ENCODE data around the gene OR8D1.
"Not testable (repeated sequence)": the region's sequence is repeated elsewhere in the genome, so short reads cannot be mapped to it uniquely, and the experiment has no call there.

DNA sequence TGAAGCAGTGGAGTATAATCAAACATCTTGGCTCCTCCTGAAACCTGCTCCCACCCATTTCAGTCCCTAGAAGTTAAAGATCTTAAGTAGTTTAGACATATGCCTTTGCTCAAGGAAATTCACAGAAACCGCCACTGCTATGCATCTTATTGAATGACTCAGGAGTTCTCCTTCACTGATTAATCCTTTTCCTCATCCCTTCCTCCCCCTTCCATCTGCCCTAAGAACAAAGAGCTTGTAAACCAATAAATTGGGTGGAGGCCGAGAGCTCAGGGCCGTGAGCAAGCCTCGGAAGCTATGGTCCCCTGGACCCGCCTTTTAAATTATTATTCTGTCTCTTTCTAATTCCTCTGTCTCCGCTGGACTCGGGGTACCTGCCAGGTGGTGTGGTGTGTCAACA, 42.9 kb downstream of the OR8D1 start:
- not testable (repeated sequence) for TF ChIP-seq CTCF (IDR thresholded peaks at IDR 0.05 in 4 of 5, conservative IDR thresholded peaks at IDR 0.05 in 1 of 5); POLR2A (IDR thresholded peaks at IDR 0.05)
